NCI-H146 (cell line): ENCODE measurements around the gene DNAH3.
"Not testable (repeated sequence)": the region's sequence is repeated elsewhere in the genome, so short reads cannot be mapped to it uniquely, and the experiment has no call there.

Source experiments
- DNase-seq: peaks from one replicate; lab custom pipeline; 2025; lab: John Stamatoyannopoulos, UW

DNAH3 gene

GRCh38 chr16:21150375-21151001 lies at the start of gene DNAH3:
TSS of gene DNAH3 (minus strand) at chr16:21150846. CDS start at chr16:21150319, 527 bp downstream.
- DNase-seq: no peak

- no peak for DNase-seq
Measured at GRCh38 chr16:21199607-21200218, 49.1 kb upstream of the DNAH3 start.

- DNase-seq: no peak
Measured at GRCh38 chr16:21197621-21198020, 47.0 kb upstream of the DNAH3 start.

GRCh38 chr16:21197112-21197511 lies 46.5 kb upstream of the DNAH3 start:
- no peak for DNase-seq

GRCh38 chr16:21195330-21195729 lies 44.7 kb upstream of the DNAH3 start:
- DNase-seq: not testable (repeated sequence)

GRCh38 chr16:21194771-21195301 lies 44.2 kb upstream of the DNAH3 start:
- DNase-seq: no peak

GRCh38 chr16:21192991-21193390 lies 42.3 kb upstream of the DNAH3 start:
- DNase-seq: no peak

GRCh38 chr16:21190599-21190998 lies 40.0 kb upstream of the DNAH3 start:
- no peak for DNase-seq

GRCh38 chr16:21190013-21190412 lies 39.4 kb upstream of the DNAH3 start:
- DNase-seq: no peak

- no peak for DNase-seq
Measured at GRCh38 chr16:21189311-21189710, 38.7 kb upstream of the DNAH3 start.

- DNase-seq: no peak
Measured at GRCh38 chr16:21186326-21186691, 35.7 kb upstream of the DNAH3 start.

GRCh38 chr16:21185659-21186325 lies 35.1 kb upstream of the DNAH3 start:
- no peak for DNase-seq

- no peak for DNase-seq
Measured at GRCh38 chr16:21184834-21185233, 34.2 kb upstream of the DNAH3 start.

- no peak for DNase-seq
Measured at GRCh38 chr16:21183995-21184394, 33.3 kb upstream of the DNAH3 start.

- DNase-seq: no peak
Measured at GRCh38 chr16:21179983-21180365, 29.3 kb upstream of the DNAH3 start.

- DNase-seq: no peak
Measured at GRCh38 chr16:21179126-21179982, 28.7 kb upstream of the DNAH3 start.

- no peak for DNase-seq
Measured at GRCh38 chr16:21175397-21175796, 24.8 kb upstream of the DNAH3 start.

GRCh38 chr16:21172650-21173049 lies 22.0 kb upstream of the DNAH3 start:
- no peak for DNase-seq

GRCh38 chr16:21170116-21170515 lies 19.5 kb upstream of the DNAH3 start:
- not testable (repeated sequence) for DNase-seq

- no peak for DNase-seq
Measured at GRCh38 chr16:21169249-21169981, 18.8 kb upstream of the DNAH3 start.

GRCh38 chr16:21167929-21168602 lies 17.4 kb upstream of the DNAH3 start:
- no peak for DNase-seq
